ENCODE results near the gene PTPN5. TPM values are rescaled to one million over a fixed set of nuclear protein-coding genes. Genes with fewer than 3 reads are reported as not detected.

Gene PTPN5
- total RNA-seq, 1 donor from 2014 or later, result 1.7 TPM

GRCh38 chr11:18720091-18720807 is 71.3 kb downstream of the PTPN5 start:
- DNase-seq (ENCODE audit: extremely low spot score, unreplicated experiment), result no peak
- TF ChIP-seq CTCF (conservative IDR thresholded peaks at IDR 0.05), result no peak
- H3K9me3 Mint-ChIP-seq, result no peaks in the 10 kb centered on the region
- no peaks in the 10 kb centered on the region for H3K36me3 Mint-ChIP-seq
- peaks cover 17% of the 10 kb centered on the region for H3K4me1 Mint-ChIP-seq (ENCODE audit: unreplicated experiment)
- peaks cover 29% of the 10 kb centered on the region for H3K27me3 Mint-ChIP-seq
- H3K4me3 Mint-ChIP-seq, result peak overlapping the region; percentile 92
- H3K27ac Mint-ChIP-seq, result peak overlapping the region; percentile 35

GRCh38 chr11:18715476-18715875 is 76.1 kb downstream of the PTPN5 start:
- Mint-ChIP-seq H3K27me3 (peaks cover 48% of the 10 kb centered on the region), H3K4me3 (no peak overlapping the region), H3K9me3 (no peaks in the 10 kb centered on the region), H3K4me1 (ENCODE audit: unreplicated experiment) (peaks cover 6% of the 10 kb centered on the region), H3K36me3 (no peaks in the 10 kb centered on the region), H3K27ac (no peak overlapping the region)
- no peak for DNase-seq (ENCODE audit: extremely low spot score, unreplicated experiment)
- no peak for TF ChIP-seq CTCF (conservative IDR thresholded peaks at IDR 0.05)

GRCh38 chr11:18714443-18714780 is 77.2 kb downstream of the PTPN5 start:
- Mint-ChIP-seq H3K27ac (no peak overlapping the region), H3K4me3 (no peak overlapping the region), H3K4me1 (ENCODE audit: unreplicated experiment) (no peaks in the 10 kb centered on the region), H3K36me3 (no peaks in the 10 kb centered on the region), H3K9me3 (no peaks in the 10 kb centered on the region), H3K27me3 (peaks cover 50% of the 10 kb centered on the region)
- TF ChIP-seq CTCF (conservative IDR thresholded peaks at IDR 0.05), result no peak
- DNase-seq (ENCODE audit: extremely low spot score, unreplicated experiment), result no peak

- Mint-ChIP-seq H3K27me3 (peaks cover 52% of the 10 kb centered on the region), H3K9me3 (no peaks in the 10 kb centered on the region), H3K27ac (no peak overlapping the region), H3K4me1 (ENCODE audit: unreplicated experiment) (no peaks in the 10 kb centered on the region), H3K36me3 (no peaks in the 10 kb centered on the region), H3K4me3 (no peak overlapping the region)
- TF ChIP-seq CTCF (conservative IDR thresholded peaks at IDR 0.05), result no peak
- DNase-seq (ENCODE audit: extremely low spot score, unreplicated experiment), result no peak
These were observed 77.8 kb downstream of the PTPN5 start for GRCh38 chr11:18713646-18714442.

GRCh38 chr11:18710545-18710944 is 81.1 kb downstream of the PTPN5 start:
- Mint-ChIP-seq H3K27ac (no peak overlapping the region), H3K4me1 (ENCODE audit: unreplicated experiment) (peaks cover 7% of the 10 kb centered on the region), H3K27me3 (peaks cover 58% of the 10 kb centered on the region), H3K36me3 (no peaks in the 10 kb centered on the region), H3K9me3 (no peaks in the 10 kb centered on the region), H3K4me3 (no peak overlapping the region)
- no peak for DNase-seq (ENCODE audit: extremely low spot score, unreplicated experiment)
- no peak for TF ChIP-seq CTCF (conservative IDR thresholded peaks at IDR 0.05)

Data from type B pancreatic cell (in vitro differentiated cells).